HEK293 (cell line): Measurements from ENCODE around the gene SCYL1.

Experiments used
- CTCF ChIA-PET: fragments of 350-600 bp; formaldehyde crosslinking; extraction: SDS; loops from one replicate; lab custom pipeline; 2021; ENCODE audit warnings: antibody characterized with exemption; lab: Yijun Ruan, JAX
- POLR2A ChIA-PET: fragments of 300-600 bp; formaldehyde crosslinking; extraction: SDS; loops from one replicate; lab custom pipeline; 2020; ENCODE audit warnings: antibody characterized with exemption, inconsistent platforms; lab: Yijun Ruan, JAX
- H3K27ac ChIP-seq: fragments of 200-500 bp; sonication (Bioruptor generic); 2 replicates; pipeline ENCODE4 v1.5.1; 2014; ENCODE audit warnings: low read depth, low read length, control low read depth, inconsistent platforms; ENCODE audit errors: extremely low read depth
- H3K36me3 ChIP-seq, 2 experiments: fragments of 200-500 bp in 1 of 2; sonication (Bioruptor generic) in 1 of 2; 1 replicate in 1 of 2; 2 replicates in 1 of 2; pipeline ENCODE4 v1.5.1; 2014 to 2017; ENCODE audit warnings: inconsistent platforms in 2 of 2, low read length in 2 of 2; ENCODE audit not compliant: control insufficient read depth in 2 of 2, insufficient read depth in 1 of 2
- H3K4me1 ChIP-seq: fragments of 200-500 bp; sonication (Bioruptor generic); 2 replicates; pipeline ENCODE4 v1.5.1; 2014; ENCODE audit warnings: mild to moderate bottlenecking, low read length, inconsistent platforms; ENCODE audit not compliant: control insufficient read depth, insufficient read depth
- H3K4me3 ChIP-seq: 2 replicates; pipeline ENCODE4 v1.5.1; 2011; ENCODE audit warnings: low read depth, mild to moderate bottlenecking, control low read depth, low read length, moderate library complexity
- H3K9me3 ChIP-seq: fragments of 200-500 bp; sonication (Bioruptor generic); 2 replicates; pipeline ENCODE4 v1.5.1; 2014; ENCODE audit warnings: low read depth, low read length, inconsistent platforms; ENCODE audit not compliant: control insufficient read depth, insufficient read depth
- BCL11A ChIP-seq: fragments of 450-650 bp; formaldehyde crosslinking; IDR thresholded peaks from 2 replicates; pipeline ENCODE4 v1.5.1; 2016; ENCODE audit warnings: low read depth, missing biosample characterization, missing genetic modification characterization
- EGR2 ChIP-seq: fragments of 450-650 bp; formaldehyde crosslinking; IDR thresholded peaks from 2 replicates; pipeline ENCODE4 v1.5.1; 2016; ENCODE audit warnings: low read depth, missing biosample characterization, missing genetic modification characterization
- GLI4 ChIP-seq: fragments of 450-650 bp; formaldehyde crosslinking; IDR thresholded peaks from 2 replicates; pipeline ENCODE4 v1.5.1; 2016; ENCODE audit warnings: missing biosample characterization, missing genetic modification characterization
- IKZF3 ChIP-seq: fragments of 450-650 bp; IDR thresholded peaks from 2 replicates; pipeline ENCODE4 v1.5.0; 2018; ENCODE audit warnings: missing biosample characterization, mild to moderate bottlenecking, missing genetic modification characterization, moderate library complexity
- PRDM6 ChIP-seq: fragments of 450-650 bp; formaldehyde crosslinking; IDR thresholded peaks from 2 replicates; pipeline ENCODE4 v1.5.1; 2017; ENCODE audit warnings: missing biosample characterization, missing genetic modification characterization
- RBAK ChIP-seq: fragments of 450-650 bp; formaldehyde crosslinking; IDR thresholded peaks from 2 replicates; pipeline ENCODE4 v1.5.1; 2016; ENCODE audit warnings: missing biosample characterization, missing genetic modification characterization
- SP3 ChIP-seq: fragments of 450-650 bp; formaldehyde crosslinking; IDR thresholded peaks from 2 replicates; pipeline ENCODE4 v1.5.1; 2016; ENCODE audit warnings: missing biosample characterization, missing genetic modification characterization
- YY2 ChIP-seq: fragments of 450-650 bp; formaldehyde crosslinking; IDR thresholded peaks from 2 replicates; pipeline ENCODE4 v1.5.1; 2016; ENCODE audit warnings: missing biosample characterization, missing genetic modification characterization
- ZFP37 ChIP-seq: fragments of 450-650 bp; formaldehyde crosslinking; IDR thresholded peaks from 2 replicates; pipeline ENCODE4 v1.5.1; 2016; ENCODE audit warnings: missing biosample characterization, missing genetic modification characterization
- ZNF114 ChIP-seq: fragments of 450-650 bp; formaldehyde crosslinking; IDR thresholded peaks from 2 replicates; pipeline ENCODE4 v1.5.0; 2017; ENCODE audit warnings: missing biosample characterization, missing genetic modification characterization
- ZNF132 ChIP-seq: fragments of 450-650 bp; formaldehyde crosslinking; IDR thresholded peaks from 2 replicates; pipeline ENCODE4 v1.5.1; 2017; ENCODE audit warnings: missing biosample characterization, missing genetic modification characterization, borderline replicate concordance
- ZNF19 ChIP-seq: fragments of 450-650 bp; formaldehyde crosslinking; IDR thresholded peaks from 2 replicates; pipeline ENCODE4; 2016; ENCODE audit warnings: missing biosample characterization, missing genetic modification characterization, low read depth
- ZNF2 ChIP-seq: fragments of 450-650 bp; formaldehyde crosslinking; IDR thresholded peaks from 2 replicates; pipeline ENCODE4 v1.5.1; 2016; ENCODE audit warnings: missing biosample characterization, missing genetic modification characterization
- ZNF239 ChIP-seq: fragments of 450-650 bp; formaldehyde crosslinking; IDR thresholded peaks from 2 replicates; pipeline ENCODE4 v1.5.1; 2016; ENCODE audit warnings: missing biosample characterization, missing genetic modification characterization
- ZNF266 ChIP-seq: fragments of 450-650 bp; formaldehyde crosslinking; IDR thresholded peaks from 2 replicates; pipeline ENCODE4 v1.5.1; 2016; ENCODE audit warnings: missing biosample characterization, missing genetic modification characterization, low read depth
- ZNF341 ChIP-seq: fragments of 450-650 bp; formaldehyde crosslinking; IDR thresholded peaks from 2 replicates; pipeline ENCODE4; 2016; ENCODE audit warnings: low read depth, missing biosample characterization, missing genetic modification characterization
- ZNF394 ChIP-seq: fragments of 450-650 bp; formaldehyde crosslinking; IDR thresholded peaks from 2 replicates; pipeline ENCODE4 v1.5.1; 2016; ENCODE audit warnings: missing biosample characterization, missing genetic modification characterization, mild to moderate bottlenecking, moderate library complexity, borderline replicate concordance
- ZNF571 ChIP-seq: fragments of 450-650 bp; formaldehyde crosslinking; IDR thresholded peaks from 2 replicates; pipeline ENCODE4 v1.5.0; 2017; ENCODE audit warnings: missing biosample characterization, missing genetic modification characterization
- ZNF600 ChIP-seq: fragments of 450-650 bp; formaldehyde crosslinking; IDR thresholded peaks from 2 replicates; pipeline ENCODE4 v1.5.1; 2016; ENCODE audit warnings: missing biosample characterization, missing genetic modification characterization
- ZNF629 ChIP-seq: fragments of 450-650 bp; formaldehyde crosslinking; IDR thresholded peaks from 2 replicates; pipeline ENCODE4 v1.5.1; 2017; ENCODE audit warnings: missing biosample characterization, missing genetic modification characterization
- ZNF660 ChIP-seq: fragments of 450-650 bp; IDR thresholded peaks from 2 replicates; pipeline ENCODE4 v1.5.1; 2018; ENCODE audit warnings: missing biosample characterization, mild to moderate bottlenecking, missing genetic modification characterization
- ZSCAN16 ChIP-seq: fragments of 450-650 bp; formaldehyde crosslinking; IDR thresholded peaks from 2 replicates; pipeline ENCODE4 v1.5.1; 2016; ENCODE audit warnings: missing biosample characterization, missing genetic modification characterization
- ZXDB ChIP-seq: fragments of 450-650 bp; formaldehyde crosslinking; IDR thresholded peaks from 2 replicates; pipeline ENCODE4 v1.5.1; 2016; ENCODE audit warnings: missing biosample characterization, missing genetic modification characterization

Gene SCYL1

GRCh38 chr11:65500387-65501185 lies 24.3 kb upstream of the SCYL1 start (continued):
- no peak for TF ChIP-seq ZNF19 (tag by site-specific recombination)
- TF ChIP-seq ZNF266 (tag by site-specific recombination): no peak
- no peak for TF ChIP-seq ZNF114 (tag by site-specific recombination)
- TF ChIP-seq ZNF571 (tag by site-specific recombination): no peak
- TF ChIP-seq ZXDB (tag by site-specific recombination): no peak
- no peak for TF ChIP-seq ZNF132
- TF ChIP-seq ZFP37 (tag by site-specific recombination): peak; percentile 60; the same call in 1 of the 2 replicates
- no peak for TF ChIP-seq ZNF239 (tag by site-specific recombination)
- TF ChIP-seq ZNF600 (tag by site-specific recombination): peak; percentile 58
- no peak for TF ChIP-seq SP3 (tag by site-specific recombination)
- TF ChIP-seq ZNF629 (tag by site-specific recombination): no peak
- no peak for TF ChIP-seq GLI4
- no peak for TF ChIP-seq ZNF394 (tag by site-specific recombination)
- no peak for TF ChIP-seq BCL11A (tag by site-specific recombination)
- no peak for TF ChIP-seq EGR2 (tag by site-specific recombination)
- peak; percentile 92 for TF ChIP-seq PRDM6

GRCh38 chr11:65501186-65501471 lies 23.8 kb upstream of the SCYL1 start:
- CTCF ChIA-PET: interaction anchor here (1.8 to 5.0 kb wide), 3 partner anchors 22 to 85 kb away, joined by 6 to 35 read pairs (median 8); no protein-coding TSS in a partner anchor
- Histone ChIP-seq H3K4me1 (peaks cover 6% of the 10 kb centered on the region), H3K36me3 (peaks cover 0 to 63% of the 10 kb centered on the region in 2 experiments; a peak in 2 of 3 replicates), H3K27ac (peak overlapping the region; percentile 16; the same call in 1 of the 2 replicates), H3K4me3 (peak overlapping the region; percentile 98)
- POLR2A ChIA-PET: interaction anchor here (1.0 to 28.2 kb wide), 8 partner anchors 7 to 168 kb away, joined by 4 to 1129 read pairs (median 99); partner anchors contain the start of genes DPF2, NEAT1 and SCYL1
- TF ChIP-seq PRDM6 (peak; percentile 76), RBAK (tag by site-specific recombination) (no peak), YY2 (tag by site-specific recombination) (no peak)
- TF ChIP-seq, all 188 proteins: peak for 1
- H3K9me3 ChIP-seq: no peaks in the 10 kb centered on the region

- H3K36me3 ChIP-seq: peaks cover 0 to 68% of the 10 kb centered on the region in 2 experiments; a peak in 2 of 3 replicates
- peak; percentile 57; the same call in 1 of the 2 replicates for TF ChIP-seq ZNF2
- TF ChIP-seq ZNF341 (tag by site-specific recombination): peak; percentile 66
- no peak for TF ChIP-seq ZSCAN16 (tag by site-specific recombination)
- peak; percentile 48; the same call in 1 of the 2 replicates for TF ChIP-seq PRDM6
- no peak for TF ChIP-seq ZXDB (tag by site-specific recombination)
- TF ChIP-seq ZNF660: 0 out of 2 replicates have a peak, but pooled peaks have one; percentile 2
- peak; percentile 46; the same call in 1 of the 2 replicates for TF ChIP-seq IKZF3 (tag by site-specific recombination)
- peak overlapping the region; percentile 98 for H3K4me3 ChIP-seq
- ChIA-PET CTCF (interaction anchor here (0.5 to 2.4 kb wide), 10 partner anchors 8 to 317 kb away, joined by 3 to 10 read pairs (median 6); no protein-coding TSS in a partner anchor), POLR2A (interaction anchor here (0.8 to 28.2 kb wide), 9 partner anchors 8 to 240 kb away, joined by 3 to 1129 read pairs (median 5); partner anchors contain the start of genes DPF2, MAP3K11, NEAT1 and PCNX3)
- H3K27ac ChIP-seq: peak overlapping the region; percentile 16
- no peaks in the 10 kb centered on the region for H3K9me3 ChIP-seq
- H3K4me1 ChIP-seq: peaks cover 4% of the 10 kb centered on the region
These were observed 23.2 kb upstream of the SCYL1 start for GRCh38 chr11:65501472-65502273.
